WTC11 (cell line): Measurements from ENCODE around the gene CAPRIN2. TPM values are rescaled to one million over a fixed set of nuclear protein-coding genes. Genes with fewer than 3 reads are reported as not detected.

Source experiments
- ATAC-seq: fragments of 200-7000 bp; cut with Tn5 transposase; 2 replicates; pipeline ENCODE4 v1.10.0; 2021; ENCODE audit warnings: mild to moderate bottlenecking, moderate library complexity
- CTCF ChIA-PET: fragments of 300-600 bp; sonication (Branson Sonifier 250); formaldehyde crosslinking; loops from one replicate; lab custom pipeline; 2021; ENCODE audit warnings: antibody characterized with exemption; lab: Charles Lee
- POLR2A ChIA-PET: fragments of 350-600 bp; sonication (Branson Sonifier 250); formaldehyde crosslinking; loops from one replicate; lab custom pipeline; 2021; ENCODE audit warnings: antibody characterized with exemption; lab: Charles Lee
- DNase-seq: peaks from one replicate; pipeline ENCODE4 v3.0.0; 2021; ENCODE audit warnings: low spot score
- H3K27ac Mint-ChIP-seq: 2 replicates; pipeline ENCODE4 v1.8.0; 2021; ENCODE audit warnings: mixed read lengths
- H3K27me3 Mint-ChIP-seq: 2 replicates; pipeline ENCODE4 v1.8.0; 2021; ENCODE audit warnings: low read depth, mild to moderate bottlenecking, moderate library complexity, mixed read lengths
- H3K36me3 Mint-ChIP-seq: 2 replicates; pipeline ENCODE4 v1.8.0; 2021; ENCODE audit warnings: mixed read lengths
- H3K4me1 Mint-ChIP-seq: 2 replicates; pipeline ENCODE4 v1.8.0; 2022; ENCODE audit warnings: mixed read lengths
- H3K4me3 Mint-ChIP-seq: 2 replicates; pipeline ENCODE4 v1.8.0; 2021; ENCODE audit warnings: mild to moderate bottlenecking, moderate library complexity, mixed read lengths
- H3K9me3 Mint-ChIP-seq: 2 replicates; pipeline ENCODE4 v1.8.0; 2021; ENCODE audit warnings: mixed read lengths
- FOXK1 ChIP-seq: sonication (generic); formaldehyde crosslinking; IDR thresholded peaks from 2 replicates; pipeline ENCODE4 v1.8.0; 2022; ENCODE audit warnings: mild to moderate bottlenecking, moderate library complexity, missing genetic modification reagents
- NFYB ChIP-seq: sonication (generic); formaldehyde crosslinking; conservative IDR thresholded peaks from 2 replicates; pipeline ENCODE4 v1.8.0; 2022; ENCODE audit warnings: low read depth, missing genetic modification reagents
- NR1H2 ChIP-seq: sonication (generic); formaldehyde crosslinking; IDR thresholded peaks from 2 replicates; pipeline ENCODE4 v1.9.0; 2021; ENCODE audit warnings: mild to moderate bottlenecking, moderate library complexity, missing genetic modification reagents
- RELA ChIP-seq: sonication (generic); formaldehyde crosslinking; IDR thresholded peaks from 2 replicates; pipeline ENCODE4 v1.8.1; 2022; ENCODE audit warnings: missing genetic modification reagents, mild to moderate bottlenecking, borderline replicate concordance
- RORB ChIP-seq: fragments of 250-450 bp; sonication (Bioruptor Pico); IDR thresholded peaks from 2 replicates; pipeline ENCODE4 v1.9.0; 2021; ENCODE audit warnings: mild to moderate bottlenecking
- ZNF232 ChIP-seq: sonication (generic); formaldehyde crosslinking; IDR thresholded peaks from 2 replicates; pipeline ENCODE4 v1.8.0; 2022; ENCODE audit warnings: mild to moderate bottlenecking, missing genetic modification reagents
- total RNA-seq: library from RNA; stranded (reverse); gene quantifications from 3 replicates; pipeline ENCODE4 v1.2.3, GENCODE V29; 2021
- TF ChIP-seq, protein P1 (sequence below): sonication (generic); formaldehyde crosslinking; IDR thresholded peaks from 2 replicates; pipeline ENCODE4 v1.8.0; 2022; ENCODE audit warnings: mild to moderate bottlenecking, missing genetic modification reagents
- TF ChIP-seq, protein P2 (sequence below): sonication (generic); formaldehyde crosslinking; IDR thresholded peaks from 2 replicates; pipeline ENCODE4 v1.8.0; 2023; ENCODE audit warnings: missing genetic modification reagents
- TF ChIP-seq, protein P3 (sequence below): sonication (generic); formaldehyde crosslinking; IDR thresholded peaks from 2 replicates; pipeline ENCODE4 v1.8.0; 2023; ENCODE audit warnings: missing genetic modification reagents, mild to moderate bottlenecking, borderline replicate concordance
- TF ChIP-seq, protein P4 (sequence below): sonication (generic); formaldehyde crosslinking; IDR thresholded peaks from 2 replicates; pipeline ENCODE4 v1.8.0; 2022; ENCODE audit warnings: missing genetic modification reagents
- TF ChIP-seq, protein P5 (sequence below): sonication (generic); formaldehyde crosslinking; IDR thresholded peaks from 2 replicates; pipeline ENCODE4 v1.8.1; 2022; ENCODE audit warnings: missing genetic modification reagents, borderline replicate concordance
- TF ChIP-seq, protein P6 (sequence below): fragments of 250-450 bp; sonication (Bioruptor Pico); IDR thresholded peaks from 2 replicates; pipeline ENCODE4 v1.9.0; 2021; ENCODE audit warnings: mild to moderate bottlenecking
- TF ChIP-seq, protein P7 (sequence below): sonication (generic); formaldehyde crosslinking; IDR thresholded peaks from 2 replicates; pipeline ENCODE4 v1.8.0; 2022; ENCODE audit warnings: mild to moderate bottlenecking, missing genetic modification reagents
- TF ChIP-seq, protein P8 (sequence below): sonication (generic); formaldehyde crosslinking; IDR thresholded peaks from 2 replicates; pipeline ENCODE4 v1.8.1; 2023; ENCODE audit warnings: mild to moderate bottlenecking, missing genetic modification reagents

The CAPRIN2 gene
- total RNA-seq, 1 experiment from 2014 or later: 62.7 TPM

DNA sequence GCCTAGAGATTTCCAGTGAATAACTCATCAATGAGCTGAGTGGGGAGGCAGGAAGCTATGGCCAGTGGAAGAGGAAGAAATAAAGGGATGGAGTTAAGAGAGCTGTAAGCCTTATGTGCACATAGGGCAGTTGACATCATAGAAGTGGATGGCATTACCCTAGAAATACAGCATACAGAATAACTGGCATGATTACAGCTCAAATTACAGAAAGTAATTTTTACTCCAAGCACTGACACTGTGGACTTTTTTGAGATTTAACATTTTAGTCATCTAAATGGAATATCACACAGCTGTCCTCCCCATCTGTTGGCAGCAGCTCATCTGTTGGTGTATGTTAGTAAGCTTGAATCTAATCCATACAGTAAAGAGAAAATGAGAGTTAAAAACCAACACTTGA is 53.7 kb downstream of the CAPRIN2 start (continued):
- TF ChIP-seq, protein P1, sequence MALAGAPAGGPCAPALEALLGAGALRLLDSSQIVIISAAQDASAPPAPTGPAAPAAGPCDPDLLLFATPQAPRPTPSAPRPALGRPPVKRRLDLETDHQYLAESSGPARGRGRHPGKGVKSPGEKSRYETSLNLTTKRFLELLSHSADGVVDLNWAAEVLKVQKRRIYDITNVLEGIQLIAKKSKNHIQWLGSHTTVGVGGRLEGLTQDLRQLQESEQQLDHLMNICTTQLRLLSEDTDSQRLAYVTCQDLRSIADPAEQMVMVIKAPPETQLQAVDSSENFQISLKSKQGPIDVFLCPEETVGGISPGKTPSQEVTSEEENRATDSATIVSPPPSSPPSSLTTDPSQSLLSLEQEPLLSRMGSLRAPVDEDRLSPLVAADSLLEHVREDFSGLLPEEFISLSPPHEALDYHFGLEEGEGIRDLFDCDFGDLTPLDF (CRISPR knock-in tag): no peak
- TF ChIP-seq, protein P2, sequence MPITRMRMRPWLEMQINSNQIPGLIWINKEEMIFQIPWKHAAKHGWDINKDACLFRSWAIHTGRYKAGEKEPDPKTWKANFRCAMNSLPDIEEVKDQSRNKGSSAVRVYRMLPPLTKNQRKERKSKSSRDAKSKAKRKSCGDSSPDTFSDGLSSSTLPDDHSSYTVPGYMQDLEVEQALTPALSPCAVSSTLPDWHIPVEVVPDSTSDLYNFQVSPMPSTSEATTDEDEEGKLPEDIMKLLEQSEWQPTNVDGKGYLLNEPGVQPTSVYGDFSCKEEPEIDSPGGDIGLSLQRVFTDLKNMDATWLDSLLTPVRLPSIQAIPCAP (CRISPR knock-in tag): no peak
- TF ChIP-seq, protein P3, sequence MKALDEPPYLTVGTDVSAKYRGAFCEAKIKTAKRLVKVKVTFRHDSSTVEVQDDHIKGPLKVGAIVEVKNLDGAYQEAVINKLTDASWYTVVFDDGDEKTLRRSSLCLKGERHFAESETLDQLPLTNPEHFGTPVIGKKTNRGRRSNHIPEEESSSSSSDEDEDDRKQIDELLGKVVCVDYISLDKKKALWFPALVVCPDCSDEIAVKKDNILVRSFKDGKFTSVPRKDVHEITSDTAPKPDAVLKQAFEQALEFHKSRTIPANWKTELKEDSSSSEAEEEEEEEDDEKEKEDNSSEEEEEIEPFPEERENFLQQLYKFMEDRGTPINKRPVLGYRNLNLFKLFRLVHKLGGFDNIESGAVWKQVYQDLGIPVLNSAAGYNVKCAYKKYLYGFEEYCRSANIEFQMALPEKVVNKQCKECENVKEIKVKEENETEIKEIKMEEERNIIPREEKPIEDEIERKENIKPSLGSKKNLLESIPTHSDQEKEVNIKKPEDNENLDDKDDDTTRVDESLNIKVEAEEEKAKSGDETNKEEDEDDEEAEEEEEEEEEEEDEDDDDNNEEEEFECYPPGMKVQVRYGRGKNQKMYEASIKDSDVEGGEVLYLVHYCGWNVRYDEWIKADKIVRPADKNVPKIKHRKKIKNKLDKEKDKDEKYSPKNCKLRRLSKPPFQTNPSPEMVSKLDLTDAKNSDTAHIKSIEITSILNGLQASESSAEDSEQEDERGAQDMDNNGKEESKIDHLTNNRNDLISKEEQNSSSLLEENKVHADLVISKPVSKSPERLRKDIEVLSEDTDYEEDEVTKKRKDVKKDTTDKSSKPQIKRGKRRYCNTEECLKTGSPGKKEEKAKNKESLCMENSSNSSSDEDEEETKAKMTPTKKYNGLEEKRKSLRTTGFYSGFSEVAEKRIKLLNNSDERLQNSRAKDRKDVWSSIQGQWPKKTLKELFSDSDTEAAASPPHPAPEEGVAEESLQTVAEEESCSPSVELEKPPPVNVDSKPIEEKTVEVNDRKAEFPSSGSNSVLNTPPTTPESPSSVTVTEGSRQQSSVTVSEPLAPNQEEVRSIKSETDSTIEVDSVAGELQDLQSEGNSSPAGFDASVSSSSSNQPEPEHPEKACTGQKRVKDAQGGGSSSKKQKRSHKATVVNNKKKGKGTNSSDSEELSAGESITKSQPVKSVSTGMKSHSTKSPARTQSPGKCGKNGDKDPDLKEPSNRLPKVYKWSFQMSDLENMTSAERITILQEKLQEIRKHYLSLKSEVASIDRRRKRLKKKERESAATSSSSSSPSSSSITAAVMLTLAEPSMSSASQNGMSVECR (CRISPR knock-in tag): no peak
- TF ChIP-seq RELA (CRISPR knock-in tag) (no peak), ZNF232 (CRISPR knock-in tag) (no peak)
- TF ChIP-seq, protein P4, sequence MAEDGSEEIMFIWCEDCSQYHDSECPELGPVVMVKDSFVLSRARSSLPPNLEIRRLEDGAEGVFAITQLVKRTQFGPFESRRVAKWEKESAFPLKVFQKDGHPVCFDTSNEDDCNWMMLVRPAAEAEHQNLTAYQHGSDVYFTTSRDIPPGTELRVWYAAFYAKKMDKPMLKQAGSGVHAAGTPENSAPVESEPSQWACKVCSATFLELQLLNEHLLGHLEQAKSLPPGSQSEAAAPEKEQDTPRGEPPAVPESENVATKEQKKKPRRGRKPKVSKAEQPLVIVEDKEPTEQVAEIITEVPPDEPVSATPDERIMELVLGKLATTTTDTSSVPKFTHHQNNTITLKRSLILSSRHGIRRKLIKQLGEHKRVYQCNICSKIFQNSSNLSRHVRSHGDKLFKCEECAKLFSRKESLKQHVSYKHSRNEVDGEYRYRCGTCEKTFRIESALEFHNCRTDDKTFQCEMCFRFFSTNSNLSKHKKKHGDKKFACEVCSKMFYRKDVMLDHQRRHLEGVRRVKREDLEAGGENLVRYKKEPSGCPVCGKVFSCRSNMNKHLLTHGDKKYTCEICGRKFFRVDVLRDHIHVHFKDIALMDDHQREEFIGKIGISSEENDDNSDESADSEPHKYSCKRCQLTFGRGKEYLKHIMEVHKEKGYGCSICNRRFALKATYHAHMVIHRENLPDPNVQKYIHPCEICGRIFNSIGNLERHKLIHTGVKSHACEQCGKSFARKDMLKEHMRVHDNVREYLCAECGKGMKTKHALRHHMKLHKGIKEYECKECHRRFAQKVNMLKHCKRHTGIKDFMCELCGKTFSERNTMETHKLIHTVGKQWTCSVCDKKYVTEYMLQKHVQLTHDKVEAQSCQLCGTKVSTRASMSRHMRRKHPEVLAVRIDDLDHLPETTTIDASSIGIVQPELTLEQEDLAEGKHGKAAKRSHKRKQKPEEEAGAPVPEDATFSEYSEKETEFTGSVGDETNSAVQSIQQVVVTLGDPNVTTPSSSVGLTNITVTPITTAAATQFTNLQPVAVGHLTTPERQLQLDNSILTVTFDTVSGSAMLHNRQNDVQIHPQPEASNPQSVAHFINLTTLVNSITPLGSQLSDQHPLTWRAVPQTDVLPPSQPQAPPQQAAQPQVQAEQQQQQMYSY (CRISPR knock-in tag): no peak

DNA sequence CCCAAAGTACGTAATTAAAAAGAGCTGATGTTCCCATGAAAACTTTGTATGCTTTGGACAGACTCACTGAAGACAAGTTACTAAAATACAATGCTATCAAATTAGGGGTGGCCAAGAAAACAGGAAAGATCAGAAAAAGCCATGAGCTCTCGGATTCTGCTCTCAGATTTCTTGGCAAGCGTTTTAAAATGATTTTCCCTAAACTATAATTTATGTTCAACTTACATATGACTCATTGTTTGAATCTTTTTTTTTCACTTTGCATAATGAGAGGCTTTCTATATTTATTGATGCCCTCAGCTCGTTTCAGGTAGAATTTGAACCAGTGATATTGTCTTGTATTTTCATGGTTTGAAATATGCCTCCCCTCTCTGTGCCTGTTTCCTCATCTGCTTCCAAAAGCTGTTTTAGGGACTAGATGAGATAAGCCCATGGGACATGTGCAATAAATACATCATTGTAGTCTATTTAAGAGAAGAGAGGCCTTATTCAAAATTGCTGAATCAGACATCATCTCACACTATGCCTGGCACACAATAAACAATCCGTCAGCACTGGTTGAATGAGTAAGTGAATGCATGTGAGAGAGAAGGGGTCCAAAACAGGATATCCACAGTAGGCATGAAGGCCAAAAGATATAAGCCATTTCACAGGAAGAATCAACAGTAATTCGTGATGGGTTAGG is 54.4 kb downstream of the CAPRIN2 start:
- peaks cover 17% of the 10 kb centered on the region for H3K4me1 Mint-ChIP-seq
- no peak overlapping the region for H3K4me3 Mint-ChIP-seq
- ChIA-PET CTCF (no interaction called here), POLR2A (no interaction called here)
- no peaks in the 10 kb centered on the region for H3K36me3 Mint-ChIP-seq
- H3K27me3 Mint-ChIP-seq: no peaks in the 10 kb centered on the region
- ATAC-seq: no peak
- no peak for DNase-seq
- H3K9me3 Mint-ChIP-seq: no peaks in the 10 kb centered on the region
- no peak overlapping the region for H3K27ac Mint-ChIP-seq
- TF ChIP-seq, protein P5, sequence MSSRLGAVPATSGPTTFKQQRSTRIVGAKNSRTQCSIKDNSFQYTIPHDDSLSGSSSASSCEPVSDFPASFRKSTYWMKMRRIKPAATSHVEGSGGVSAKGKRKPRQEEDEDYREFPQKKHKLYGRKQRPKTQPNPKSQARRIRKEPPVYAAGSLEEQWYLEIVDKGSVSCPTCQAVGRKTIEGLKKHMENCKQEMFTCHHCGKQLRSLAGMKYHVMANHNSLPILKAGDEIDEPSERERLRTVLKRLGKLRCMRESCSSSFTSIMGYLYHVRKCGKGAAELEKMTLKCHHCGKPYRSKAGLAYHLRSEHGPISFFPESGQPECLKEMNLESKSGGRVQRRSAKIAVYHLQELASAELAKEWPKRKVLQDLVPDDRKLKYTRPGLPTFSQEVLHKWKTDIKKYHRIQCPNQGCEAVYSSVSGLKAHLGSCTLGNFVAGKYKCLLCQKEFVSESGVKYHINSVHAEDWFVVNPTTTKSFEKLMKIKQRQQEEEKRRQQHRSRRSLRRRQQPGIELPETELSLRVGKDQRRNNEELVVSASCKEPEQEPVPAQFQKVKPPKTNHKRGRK (CRISPR knock-in tag): no peak
- TF ChIP-seq, protein P6, sequence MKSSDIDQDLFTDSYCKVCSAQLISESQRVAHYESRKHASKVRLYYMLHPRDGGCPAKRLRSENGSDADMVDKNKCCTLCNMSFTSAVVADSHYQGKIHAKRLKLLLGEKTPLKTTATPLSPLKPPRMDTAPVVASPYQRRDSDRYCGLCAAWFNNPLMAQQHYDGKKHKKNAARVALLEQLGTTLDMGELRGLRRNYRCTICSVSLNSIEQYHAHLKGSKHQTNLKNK (CRISPR knock-in tag): no peak
- TF ChIP-seq, protein P3 (CRISPR knock-in tag): no peak
- TF ChIP-seq, protein P7, sequence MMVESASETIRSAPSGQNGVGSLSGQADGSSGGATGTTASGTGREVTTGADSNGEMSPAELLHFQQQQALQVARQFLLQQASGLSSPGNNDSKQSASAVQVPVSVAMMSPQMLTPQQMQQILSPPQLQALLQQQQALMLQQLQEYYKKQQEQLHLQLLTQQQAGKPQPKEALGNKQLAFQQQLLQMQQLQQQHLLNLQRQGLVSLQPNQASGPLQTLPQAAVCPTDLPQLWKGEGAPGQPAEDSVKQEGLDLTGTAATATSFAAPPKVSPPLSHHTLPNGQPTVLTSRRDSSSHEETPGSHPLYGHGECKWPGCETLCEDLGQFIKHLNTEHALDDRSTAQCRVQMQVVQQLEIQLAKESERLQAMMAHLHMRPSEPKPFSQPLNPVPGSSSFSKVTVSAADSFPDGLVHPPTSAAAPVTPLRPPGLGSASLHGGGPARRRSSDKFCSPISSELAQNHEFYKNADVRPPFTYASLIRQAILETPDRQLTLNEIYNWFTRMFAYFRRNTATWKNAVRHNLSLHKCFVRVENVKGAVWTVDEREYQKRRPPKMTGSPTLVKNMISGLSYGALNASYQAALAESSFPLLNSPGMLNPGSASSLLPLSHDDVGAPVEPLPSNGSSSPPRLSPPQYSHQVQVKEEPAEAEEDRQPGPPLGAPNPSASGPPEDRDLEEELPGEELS (CRISPR knock-in tag): no peak
- TF ChIP-seq, protein P8, sequence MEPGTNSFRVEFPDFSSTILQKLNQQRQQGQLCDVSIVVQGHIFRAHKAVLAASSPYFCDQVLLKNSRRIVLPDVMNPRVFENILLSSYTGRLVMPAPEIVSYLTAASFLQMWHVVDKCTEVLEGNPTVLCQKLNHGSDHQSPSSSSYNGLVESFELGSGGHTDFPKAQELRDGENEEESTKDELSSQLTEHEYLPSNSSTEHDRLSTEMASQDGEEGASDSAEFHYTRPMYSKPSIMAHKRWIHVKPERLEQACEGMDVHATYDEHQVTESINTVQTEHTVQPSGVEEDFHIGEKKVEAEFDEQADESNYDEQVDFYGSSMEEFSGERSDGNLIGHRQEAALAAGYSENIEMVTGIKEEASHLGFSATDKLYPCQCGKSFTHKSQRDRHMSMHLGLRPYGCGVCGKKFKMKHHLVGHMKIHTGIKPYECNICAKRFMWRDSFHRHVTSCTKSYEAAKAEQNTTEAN (CRISPR knock-in tag): no peak
- TF ChIP-seq RORB (no peak), NR1H2 (CRISPR knock-in tag) (no peak), NFYB (CRISPR knock-in tag) (no peak), FOXK1 (CRISPR knock-in tag) (no peak)
